GM21619 (cell line): ENCODE measurements around the gene RAB27B.
"Not testable (repeated sequence)": the region's sequence is repeated elsewhere in the genome, so short reads cannot be mapped to it uniquely, and the experiment has no call there.

Experiments used
- ATAC-seq: cut with Tn5 transposase; IDR thresholded peaks from one replicate; pipeline ENCODE4 v1.9.1; 2021; ENCODE audit not compliant: unreplicated experiment

The RAB27B gene

DNA sequence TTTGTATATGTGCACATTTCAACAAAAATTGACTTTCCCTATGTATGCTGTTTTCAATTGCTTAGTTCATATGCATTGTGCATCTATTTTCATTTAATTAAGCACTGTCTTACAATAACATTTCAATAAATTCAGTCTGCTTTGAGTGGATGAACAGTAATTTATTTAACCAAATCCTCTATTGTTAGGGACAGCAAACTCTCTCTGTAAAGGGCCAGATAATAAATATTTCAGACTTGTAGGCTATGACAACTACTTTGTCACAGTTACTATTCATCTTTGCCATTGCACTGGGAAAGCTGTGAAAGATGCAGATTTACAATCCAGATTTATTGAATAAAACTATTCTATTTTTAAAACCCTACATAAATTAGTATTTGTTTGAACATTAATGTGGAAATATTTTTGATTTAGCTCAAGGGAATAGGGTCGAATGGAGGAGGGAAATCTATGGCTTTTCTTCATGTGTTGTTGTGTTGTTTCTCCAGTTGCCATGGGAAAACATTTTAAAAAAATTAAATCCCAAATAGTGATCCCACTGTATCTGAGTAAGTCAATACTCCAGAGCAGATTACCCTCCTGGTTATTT is 14.2 kb upstream of the RAB27B start:
- ATAC-seq = no peak

- ATAC-seq = no peak
Observed at GRCh38 chr18:54815086-54815485, 13.2 kb upstream of the RAB27B start.

DNA sequence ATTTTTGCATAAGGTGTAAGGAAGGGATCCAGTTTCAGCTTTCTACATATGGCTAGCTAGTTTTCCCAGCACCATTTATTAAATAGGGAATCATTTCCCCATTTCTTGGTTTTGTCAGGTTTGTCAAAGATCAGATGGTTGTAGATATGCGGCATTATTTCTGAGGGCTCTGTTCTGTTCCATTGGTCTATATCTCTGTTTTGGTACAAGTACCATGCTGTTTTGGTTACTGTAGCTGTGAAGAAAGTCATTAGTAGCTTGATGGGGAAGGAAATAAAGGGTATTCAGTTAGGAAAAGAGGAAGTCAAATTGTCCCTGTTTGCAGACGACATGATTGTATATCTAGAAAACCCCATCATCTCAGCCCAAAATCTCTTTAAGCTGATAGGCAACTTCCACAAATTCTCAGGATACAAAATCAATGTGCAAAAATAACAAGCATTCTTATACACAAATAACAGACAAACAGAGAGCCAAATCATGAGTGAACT is 7.4 kb upstream of the RAB27B start:
- ATAC-seq = not testable (repeated sequence)

DNA sequence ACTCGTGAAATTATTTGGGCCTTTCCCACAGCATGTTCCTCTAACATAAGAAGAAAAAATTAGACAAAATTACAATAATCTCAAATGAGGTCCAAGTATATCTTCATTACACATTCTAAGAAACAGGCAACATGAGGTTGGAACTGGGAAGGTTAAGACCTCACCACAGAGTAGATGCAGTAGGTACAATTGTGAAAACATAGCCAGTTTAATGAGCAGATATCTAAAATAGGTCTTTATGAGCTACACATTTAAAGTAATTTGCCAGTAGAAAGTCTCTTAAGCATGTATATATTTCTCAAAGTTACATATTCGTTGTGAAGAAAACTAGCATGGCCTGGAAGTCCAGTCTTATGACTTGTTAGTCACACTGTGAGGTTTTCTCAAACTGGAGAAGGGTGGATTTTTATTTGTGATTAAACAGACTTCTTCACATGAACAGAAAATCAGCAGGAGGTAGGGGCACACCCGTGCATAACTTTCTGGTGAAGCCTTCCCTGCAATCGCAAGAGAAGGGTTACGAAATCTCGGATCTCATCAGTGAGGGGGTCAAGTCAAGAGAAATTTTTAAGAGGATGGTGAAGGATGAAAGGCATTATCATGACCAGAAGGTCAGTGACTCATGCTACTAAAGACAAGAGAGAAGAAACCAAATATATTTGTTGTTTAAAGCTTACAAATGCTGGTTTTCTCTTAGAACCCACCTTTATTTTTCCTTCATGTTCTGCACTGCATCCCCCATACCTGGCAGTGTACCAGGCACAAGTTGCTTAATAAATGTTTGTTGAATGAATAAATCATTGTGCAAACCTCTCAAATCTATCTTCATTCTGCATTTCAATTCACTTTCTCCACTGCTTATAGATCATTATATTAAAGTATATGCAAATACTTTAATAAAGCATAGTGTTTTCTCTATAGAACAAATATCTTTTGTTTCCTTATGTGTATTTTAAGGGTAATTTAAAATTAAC is 5.1 kb upstream of the RAB27B start:
- ATAC-seq = no peak

DNA sequence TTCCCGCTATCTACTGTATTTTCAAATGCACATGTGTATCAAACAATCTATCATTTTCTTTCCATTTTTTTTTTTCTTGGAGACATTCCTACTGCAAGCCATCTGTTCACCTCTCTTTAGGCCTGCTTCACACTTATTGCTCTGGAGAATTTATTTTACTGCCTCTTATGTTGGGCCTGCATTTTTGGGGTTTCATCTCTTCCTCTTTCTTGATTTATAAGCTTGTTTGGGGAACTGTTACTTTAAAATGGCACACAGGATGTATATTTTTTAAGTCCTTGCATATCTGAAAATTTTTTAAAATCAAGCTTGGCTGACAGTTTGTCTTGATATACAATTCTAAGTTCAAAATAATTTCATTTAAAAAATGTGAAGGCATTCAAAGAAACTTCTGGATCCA is 3.5 kb upstream of the RAB27B start:
- no peak for ATAC-seq

- ATAC-seq = no peak
Observed at GRCh38 chr18:54825601-54826344, 2.5 kb upstream of the RAB27B start.

DNA sequence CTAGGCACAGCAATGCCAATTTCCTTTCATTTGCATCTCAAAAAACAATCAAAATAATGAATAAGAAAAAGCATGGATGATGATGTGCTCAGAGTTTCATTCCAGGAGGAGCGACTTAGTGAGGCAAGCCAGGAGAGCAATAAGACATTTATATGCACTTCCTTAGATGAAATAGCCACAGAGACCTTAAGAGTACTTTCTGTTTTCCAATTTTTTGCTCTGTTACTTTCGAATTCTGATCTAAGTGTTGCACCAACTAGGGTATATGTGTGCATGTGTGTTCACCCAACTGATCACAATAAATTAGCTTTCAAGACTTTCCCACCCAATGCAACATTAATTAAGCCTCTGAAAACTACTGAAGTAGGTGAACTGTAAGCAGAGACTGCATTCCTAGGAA is 709 bp downstream of the RAB27B start:
- ATAC-seq = no peak

DNA sequence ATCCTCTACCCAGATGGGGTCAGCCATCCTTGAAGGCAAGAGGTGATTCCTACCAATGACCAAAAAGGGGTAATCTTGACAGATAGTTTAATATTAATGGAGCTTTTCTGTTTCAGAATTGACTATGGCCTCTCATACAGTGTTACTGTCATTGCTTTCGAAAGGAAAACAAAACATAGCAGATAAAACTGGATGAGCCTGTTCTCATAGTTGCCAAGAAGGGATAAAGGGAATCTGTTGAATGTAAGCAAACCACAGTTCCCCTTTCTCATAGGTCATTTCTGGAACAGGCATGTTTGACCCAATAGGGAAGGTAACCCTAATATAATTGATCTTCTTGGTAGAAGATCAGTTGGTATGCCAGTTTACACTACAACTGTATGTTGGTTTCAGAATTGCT is 1.6 kb downstream of the RAB27B start:
- ATAC-seq = no peak

DNA sequence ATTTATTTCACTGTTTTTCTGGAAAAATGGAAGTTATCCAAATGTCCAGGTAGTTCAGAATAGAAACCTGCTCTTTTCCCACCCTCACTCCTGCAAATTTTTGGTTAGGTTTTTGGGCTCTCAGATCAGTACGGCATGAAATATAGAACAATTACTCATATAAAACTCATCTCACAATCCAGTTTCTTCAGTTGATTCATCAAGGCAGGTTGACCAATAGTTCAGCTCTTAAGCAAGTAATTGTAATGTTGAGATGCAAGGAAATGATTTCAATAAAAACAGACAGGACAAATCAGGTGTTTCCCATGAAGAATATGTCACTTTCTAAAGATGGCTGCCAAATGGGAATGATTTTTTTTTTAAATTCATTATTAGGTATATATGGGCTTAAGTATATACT is 2.0 kb downstream of the RAB27B start:
- no peak for ATAC-seq

DNA sequence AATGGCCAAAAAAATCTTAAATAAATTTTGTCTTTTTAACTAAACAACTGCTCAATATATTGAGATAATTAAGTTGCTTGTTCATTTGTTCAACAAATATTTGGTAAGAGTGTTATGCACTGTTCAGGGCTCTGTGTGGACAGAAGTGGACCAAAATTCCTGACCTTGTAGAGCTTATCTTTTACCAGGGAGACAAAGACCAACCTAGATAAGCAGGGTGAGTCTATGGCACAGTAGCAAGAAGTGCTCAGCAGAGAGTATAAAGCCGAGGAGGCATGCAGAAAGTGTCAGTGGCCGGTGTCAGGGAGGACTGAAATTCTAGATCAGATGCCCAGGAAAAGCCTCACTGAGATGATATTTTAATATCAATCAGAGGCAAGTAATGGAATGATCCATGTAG is 2.6 kb downstream of the RAB27B start:
- ATAC-seq = no peak

- ATAC-seq = no peak
Observed at GRCh38 chr18:54835944-54836343, 7.7 kb downstream of the RAB27B start.

- ATAC-seq = no peak
Observed at GRCh38 chr18:54843314-54843713, 15.0 kb downstream of the RAB27B start.

DNA sequence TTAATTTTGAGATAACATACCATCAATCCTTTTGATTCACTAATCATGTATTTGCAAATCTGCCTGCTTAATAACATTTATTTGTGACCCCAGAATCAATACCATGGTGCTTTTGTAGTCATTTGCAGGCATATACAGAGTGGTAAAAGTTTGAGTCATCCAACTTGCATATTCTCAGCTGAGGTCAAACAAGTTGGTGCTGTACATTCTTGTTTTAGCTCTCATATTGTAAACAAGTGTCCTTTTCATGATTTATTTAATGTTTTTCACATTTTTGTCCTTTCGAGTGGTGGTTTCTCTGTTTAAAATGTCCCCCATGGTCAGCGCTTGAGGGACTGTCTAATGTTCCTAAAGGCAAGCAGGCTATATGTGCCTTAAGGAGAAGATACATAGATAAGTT is 17.5 kb downstream of the RAB27B start:
- ATAC-seq = no peak

GRCh38 chr18:54848121-54848520 is 19.8 kb downstream of the RAB27B start:
- ATAC-seq = no peak

DNA sequence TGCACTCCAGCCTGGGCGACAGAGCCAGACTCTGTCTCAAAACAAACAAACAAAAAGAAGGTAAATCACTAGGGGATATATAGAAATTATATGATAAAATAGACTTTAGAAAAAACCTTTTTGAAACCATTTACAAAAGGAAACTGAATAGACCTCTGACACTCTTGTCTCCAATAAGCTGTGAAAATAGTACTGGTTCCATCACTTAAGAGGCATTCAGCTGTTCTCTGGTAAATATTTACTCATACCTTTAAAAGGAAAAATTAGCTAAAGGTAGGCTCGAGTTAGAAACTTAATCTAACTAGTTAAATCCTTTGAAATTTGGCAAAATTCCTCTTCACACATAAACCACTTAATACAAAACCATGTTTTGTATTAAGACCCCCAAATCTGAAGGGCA is 21.4 kb downstream of the RAB27B start:
- ATAC-seq = no peak

- no peak for ATAC-seq
Observed at GRCh38 chr18:54850598-54850997, 22.3 kb downstream of the RAB27B start.

DNA sequence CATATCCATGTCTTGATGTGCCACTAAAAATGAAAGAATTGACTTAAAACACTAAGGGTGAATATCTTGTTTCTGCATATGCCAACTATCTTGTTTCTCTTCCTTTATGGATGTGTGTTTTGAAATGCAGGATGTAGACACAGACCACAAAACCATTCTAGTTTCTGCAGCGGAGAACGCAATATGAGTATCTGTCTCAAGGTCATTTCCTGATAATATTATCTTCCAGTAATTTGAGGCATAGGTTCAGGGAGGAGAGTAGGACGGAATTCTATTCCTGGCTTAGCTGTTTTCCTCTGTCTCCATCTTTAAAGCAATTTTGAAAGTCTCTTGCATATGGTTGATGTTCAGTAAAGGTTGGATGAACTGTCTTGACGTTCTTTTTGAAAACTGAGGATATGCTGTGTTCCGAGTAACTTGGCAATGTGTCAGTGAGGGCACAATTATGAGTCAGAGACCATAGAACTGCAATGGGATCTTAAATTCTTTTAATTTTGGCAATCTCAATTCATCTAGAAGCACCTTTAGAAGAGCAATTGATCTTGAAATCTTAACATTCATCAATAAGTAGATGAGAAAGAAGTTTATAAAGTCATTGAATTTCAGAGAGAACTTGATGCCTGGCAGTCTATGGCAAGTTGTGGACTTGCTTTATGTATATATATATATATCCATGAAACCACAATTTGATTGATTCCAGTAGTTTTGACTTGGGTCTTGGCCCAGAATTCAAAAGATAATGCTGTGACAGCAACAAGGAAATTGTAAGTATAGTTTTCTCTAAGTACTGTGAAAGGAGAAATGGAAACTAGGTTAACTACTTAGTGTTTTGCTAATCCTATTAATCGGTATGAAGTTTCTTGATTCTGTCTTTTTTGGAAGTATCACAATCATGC is 24.8 kb downstream of the RAB27B start:
- ATAC-seq = no peak

- not testable (repeated sequence) for ATAC-seq
Observed at GRCh38 chr18:54855050-54855449, 26.8 kb downstream of the RAB27B start.

GRCh38 chr18:54856105-54856646 is 27.9 kb downstream of the RAB27B start:
- no peak for ATAC-seq

- no peak for ATAC-seq
Observed at GRCh38 chr18:54857499-54857898, 29.2 kb downstream of the RAB27B start.
